Measurements from ENCODE around the gene EPGN. TPM values are rescaled to one million over a fixed set of nuclear protein-coding genes. Genes with fewer than 3 reads are reported as not detected.

EPGN gene
- total and polyA plus RNA-seq, 4 donors = 0.79 to 3.0 (median 1.6) TPM

DNA sequence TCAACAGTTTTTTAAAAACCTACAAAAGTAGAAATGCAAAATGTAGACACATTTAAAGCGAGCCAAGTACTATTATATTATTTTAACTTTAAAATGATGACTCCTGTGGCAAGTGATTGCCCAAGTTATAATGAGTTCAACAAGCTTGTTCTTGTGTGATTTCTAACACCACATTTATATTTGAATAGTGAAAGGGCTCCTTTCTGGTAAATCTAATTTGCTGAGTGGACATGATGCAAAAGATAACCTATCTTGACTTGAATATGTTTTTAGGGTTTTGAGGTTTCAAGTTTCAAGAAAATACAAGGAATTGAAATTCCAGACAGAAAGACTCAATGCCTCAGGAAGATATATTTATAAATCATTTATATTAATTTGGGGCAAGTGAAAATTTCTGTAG lies 1.1 kb upstream of the EPGN start:
- no peak for TF ChIP-seq CTCF (IDR thresholded peaks at IDR 0.05; ENCODE audit: control extremely low read depth, extremely low read depth)
- Histone ChIP-seq H3K4me3 (no peak overlapping the region), H3K4me1 (ENCODE audit: control insufficient read depth in 5 of 5, insufficient read depth in 5 of 5, low read length in 5 of 5) (no peaks in the 10 kb centered on the region), H3K36me3 (ENCODE audit: control insufficient read depth in 4 of 4, insufficient read depth in 4 of 4, low read length in 4 of 4) (no peaks in the 10 kb centered on the region), H3K9me3 (ENCODE audit: control insufficient read depth in 4 of 4, insufficient read depth in 3 of 4, low read length in 3 of 4) (no peaks in the 10 kb centered on the region), H3K27me3 (ENCODE audit: control insufficient read depth in 3 of 3, insufficient read depth in 3 of 3, low read length in 2 of 3) (peaks cover 0 to 2% (median 0%) of the 10 kb centered on the region in 3 donors), H3K27ac (ENCODE audit: low read depth in 1 of 2, low read length in 1 of 2) (no peak overlapping the region), H3K9ac (ENCODE audit: insufficient read depth in 1 of 2, low read length in 2 of 2) (no peak overlapping the region)
- WGBS, 2 donors = 66 to 91% methylated on average over 1 of the region's 1 CpG
- ATAC-seq (ENCODE audit: insufficient read depth, low FRiP score) = no peak
- DNase-seq = no peak

GRCh38 chr4:74309223-74309622 lies 953 bp downstream of the EPGN start:
- H3K9me3 ChIP-seq (ENCODE audit: control insufficient read depth in 4 of 4, insufficient read depth in 3 of 4, low read length in 3 of 4) = no peaks in the 10 kb centered on the region
- no peak overlapping the region for H3K4me3 ChIP-seq
- no peak overlapping the region for H3K27ac ChIP-seq (ENCODE audit: low read depth in 1 of 2, low read length in 1 of 2)
- no peak for ATAC-seq (ENCODE audit: insufficient read depth, low FRiP score)
- DNase-seq = no peak
- H3K4me1 ChIP-seq (ENCODE audit: control insufficient read depth in 5 of 5, insufficient read depth in 5 of 5, low read length in 5 of 5) = no peaks in the 10 kb centered on the region
- H3K36me3 ChIP-seq (ENCODE audit: control insufficient read depth in 4 of 4, insufficient read depth in 4 of 4, low read length in 4 of 4) = no peaks in the 10 kb centered on the region
- peaks cover 0 to 2% (median 0%) of the 10 kb centered on the region in 3 donors for H3K27me3 ChIP-seq (ENCODE audit: control insufficient read depth in 3 of 3, insufficient read depth in 3 of 3, low read length in 2 of 3)
- H3K9ac ChIP-seq (ENCODE audit: insufficient read depth in 1 of 2, low read length in 2 of 2) = no peak overlapping the region
- no peak for TF ChIP-seq CTCF (IDR thresholded peaks at IDR 0.05; ENCODE audit: control extremely low read depth, extremely low read depth)

DNA sequence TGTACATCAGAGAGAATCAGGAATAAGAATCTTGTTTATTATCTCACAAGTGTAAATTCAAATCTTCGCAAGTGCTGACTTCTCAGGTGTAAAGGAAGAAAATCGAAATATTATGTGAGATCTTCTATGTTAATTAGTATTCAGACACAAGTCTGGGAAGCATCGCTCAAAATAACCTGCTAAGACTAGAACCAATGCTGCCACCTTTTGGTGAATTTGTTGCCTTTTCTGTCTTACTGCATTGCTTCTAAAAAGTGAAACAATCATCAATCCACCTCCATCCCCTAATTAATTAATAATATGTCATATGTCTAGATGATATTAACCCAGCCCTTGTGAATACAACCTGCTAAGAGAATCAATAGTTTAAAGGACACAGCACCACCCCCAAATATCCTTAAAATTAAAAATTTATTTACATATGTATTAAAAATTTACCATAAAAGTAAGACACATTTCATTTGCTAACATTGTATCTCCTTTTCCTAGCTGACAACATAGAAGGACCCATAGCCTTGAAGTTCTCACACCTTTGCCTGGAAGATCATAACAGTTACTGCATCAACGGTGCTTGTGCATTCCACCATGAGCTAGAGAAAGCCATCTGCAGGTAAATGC lies 3.5 kb downstream of the EPGN start:
- Histone ChIP-seq H3K4me1 (ENCODE audit: control insufficient read depth in 5 of 5, insufficient read depth in 5 of 5, low read length in 5 of 5) (no peaks in the 10 kb centered on the region), H3K27ac (ENCODE audit: low read depth in 1 of 2, low read length in 1 of 2) (no peak overlapping the region), H3K36me3 (ENCODE audit: control insufficient read depth in 4 of 4, insufficient read depth in 4 of 4, low read length in 4 of 4) (no peaks in the 10 kb centered on the region), H3K9me3 (ENCODE audit: control insufficient read depth in 4 of 4, insufficient read depth in 3 of 4, low read length in 3 of 4) (no peaks in the 10 kb centered on the region), H3K9ac (ENCODE audit: insufficient read depth in 1 of 2, low read length in 2 of 2) (no peak overlapping the region), H3K27me3 (ENCODE audit: control insufficient read depth in 3 of 3, insufficient read depth in 3 of 3, low read length in 2 of 3) (no peaks in the 10 kb centered on the region), H3K4me3 (no peak overlapping the region)
- DNase-seq (peak in 2 of 3 donors; percentile 56 to 74), ATAC-seq (ENCODE audit: insufficient read depth, low FRiP score) (no peak)
- peak; percentile 42 for TF ChIP-seq CTCF (IDR thresholded peaks at IDR 0.05; ENCODE audit: control extremely low read depth, extremely low read depth)
- WGBS, 2 donors = 29 to 39% methylated on average over 4 of the region's 4 CpGs

DNA sequence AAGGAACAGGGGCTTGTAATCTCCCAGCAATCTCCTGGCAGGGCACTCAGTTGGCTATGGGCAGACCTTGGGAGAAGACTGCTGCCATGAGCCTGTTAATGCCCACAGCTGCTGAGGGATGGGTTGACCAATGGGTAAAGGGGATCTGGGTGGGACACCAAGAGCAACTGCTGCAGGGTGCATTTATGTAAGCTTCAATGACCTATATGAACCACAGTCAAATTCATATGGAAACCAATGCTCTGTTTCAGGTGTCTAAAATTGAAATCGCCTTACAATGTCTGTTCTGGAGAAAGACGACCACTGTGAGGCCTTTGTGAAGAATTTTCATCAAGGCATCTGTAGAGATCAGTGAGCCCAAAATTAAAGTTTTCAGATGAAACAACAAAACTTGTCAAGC lies 6.1 kb downstream of the EPGN start:
- H3K9me3 ChIP-seq (ENCODE audit: control insufficient read depth in 4 of 4, insufficient read depth in 3 of 4, low read length in 3 of 4) = no peaks in the 10 kb centered on the region
- no peak overlapping the region for H3K9ac ChIP-seq (ENCODE audit: insufficient read depth in 1 of 2, low read length in 2 of 2)
- no peak overlapping the region for H3K27ac ChIP-seq (ENCODE audit: low read depth in 1 of 2, low read length in 1 of 2)
- H3K4me3 ChIP-seq = no peak overlapping the region
- H3K4me1 ChIP-seq (ENCODE audit: control insufficient read depth in 5 of 5, insufficient read depth in 5 of 5, low read length in 5 of 5) = no peaks in the 10 kb centered on the region
- WGBS, 2 donors = 94 to 99% methylated on average over 2 of the region's 2 CpGs
- no peaks in the 10 kb centered on the region for H3K27me3 ChIP-seq (ENCODE audit: control insufficient read depth in 3 of 3, insufficient read depth in 3 of 3, low read length in 2 of 3)
- no peaks in the 10 kb centered on the region for H3K36me3 ChIP-seq (ENCODE audit: control insufficient read depth in 4 of 4, insufficient read depth in 4 of 4, low read length in 4 of 4)
- no peak for TF ChIP-seq CTCF (IDR thresholded peaks at IDR 0.05; ENCODE audit: control extremely low read depth, extremely low read depth)
- no peak for DNase-seq
- no peak for ATAC-seq (ENCODE audit: insufficient read depth, low FRiP score)
